Gastroesophageal sphincter (tissue), 3 donors: ENCODE measurements around the gene ELMO1.

Source experiments
- POLR2A ChIP-seq, 2 donors: fragments of 450-650 bp; IDR thresholded peaks; one replicate each; pipeline ENCODE4 v1.6.1; 2017; ENCODE audit warnings: antibody characterized with exemption in 2 of 2, mild to moderate bottlenecking in 2 of 2, moderate library complexity in 1 of 2
- POLR2AphosphoS5 ChIP-seq: sonication (generic); formaldehyde crosslinking; IDR thresholded peaks from one replicate; pipeline ENCODE4 v1.6.1; 2017; ENCODE audit warnings: antibody characterized with exemption
- TF ChIP-seq, protein P1 (sequence below), 4 experiments: fragments of 200-600 bp in 2 of 4; fragments of 450-650 bp in 2 of 4; sonication (generic) in 1 of 4; IDR thresholded peaks; one replicate each; pipeline ENCODE4 v1.5.1; 2017 to 2019; ENCODE audit warnings: antibody characterized with exemption in 4 of 4, mild to moderate bottlenecking in 2 of 4, moderate library complexity in 2 of 4

DNA sequence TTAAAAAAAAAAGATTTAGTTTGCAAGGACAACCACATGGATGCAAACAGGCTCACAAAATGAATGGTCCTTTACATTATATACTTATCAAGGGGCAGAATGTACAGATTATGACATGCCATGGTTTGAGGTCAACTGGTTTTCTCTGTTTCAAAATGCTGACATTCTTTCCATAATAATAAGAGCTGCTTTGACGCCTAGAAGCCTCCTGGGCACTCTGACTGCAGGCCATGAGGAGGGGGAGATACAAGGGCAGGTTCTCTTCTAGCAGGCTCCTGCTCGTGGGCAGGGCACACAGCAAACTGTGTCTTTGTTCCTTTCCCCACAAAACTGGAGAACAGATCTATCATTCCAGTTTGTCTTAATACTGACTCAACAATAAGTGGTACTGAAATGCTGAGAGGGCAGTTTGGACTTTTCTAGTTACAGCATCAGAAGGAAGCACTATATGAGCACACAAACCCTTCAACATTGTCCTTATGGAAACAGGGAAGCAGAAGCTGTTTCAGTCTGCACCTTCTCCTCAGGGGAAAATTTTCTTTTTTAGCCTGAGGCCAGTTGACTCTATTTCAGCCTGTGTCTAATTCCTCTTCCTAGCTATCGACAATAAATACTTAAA is 409.4 kb downstream of the ELMO1 start:
- TF ChIP-seq, protein P1, sequence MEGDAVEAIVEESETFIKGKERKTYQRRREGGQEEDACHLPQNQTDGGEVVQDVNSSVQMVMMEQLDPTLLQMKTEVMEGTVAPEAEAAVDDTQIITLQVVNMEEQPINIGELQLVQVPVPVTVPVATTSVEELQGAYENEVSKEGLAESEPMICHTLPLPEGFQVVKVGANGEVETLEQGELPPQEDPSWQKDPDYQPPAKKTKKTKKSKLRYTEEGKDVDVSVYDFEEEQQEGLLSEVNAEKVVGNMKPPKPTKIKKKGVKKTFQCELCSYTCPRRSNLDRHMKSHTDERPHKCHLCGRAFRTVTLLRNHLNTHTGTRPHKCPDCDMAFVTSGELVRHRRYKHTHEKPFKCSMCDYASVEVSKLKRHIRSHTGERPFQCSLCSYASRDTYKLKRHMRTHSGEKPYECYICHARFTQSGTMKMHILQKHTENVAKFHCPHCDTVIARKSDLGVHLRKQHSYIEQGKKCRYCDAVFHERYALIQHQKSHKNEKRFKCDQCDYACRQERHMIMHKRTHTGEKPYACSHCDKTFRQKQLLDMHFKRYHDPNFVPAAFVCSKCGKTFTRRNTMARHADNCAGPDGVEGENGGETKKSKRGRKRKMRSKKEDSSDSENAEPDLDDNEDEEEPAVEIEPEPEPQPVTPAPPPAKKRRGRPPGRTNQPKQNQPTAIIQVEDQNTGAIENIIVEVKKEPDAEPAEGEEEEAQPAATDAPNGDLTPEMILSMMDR (IDR thresholded peaks at IDR 0.05): no peak
- no peak for TF ChIP-seq POLR2AphosphoS5
- TF ChIP-seq POLR2A (IDR thresholded peaks at IDR 0.05): no peak
